HT-29 (cell line): ENCODE data around the gene CCT4. TPM values are rescaled to one million over a fixed set of nuclear protein-coding genes. Genes with fewer than 3 reads are reported as not detected.

Experiments used
- small RNA-seq: library from RNA; depleted of rRNA; stranded (forward); fragments of <200 nt; gene quantifications from one replicate; pipeline ENCODE3, GENCODE V24; 2014
- total RNA-seq: library from RNA; depleted of rRNA; stranded (reverse); fragments of >200 nt; shearing (Covaris generic); gene quantifications from 2 replicates; pipeline ENCODE4 v1.2.3, GENCODE V29; 2014; rRNA removed

The CCT4 gene
- total RNA-seq, 1 experiment from 2014 or later = 145 TPM

Small RNA genes within 50 kb of the gene (small RNA-seq; reads per million reads assigned to genes)
- not detected for gene RF00019

Other genes starting within 250 kb of the CCT4 start
- 0.18 and 2.9 TPM in 2 replicates for gene FAM161A, start 34.6 kb downstream of the CCT4 start, total RNA-seq
- 6.4 and 8.6 TPM in 2 replicates for gene COMMD1, start 17.0 kb upstream of the CCT4 start, total RNA-seq